Right hindlimb (tissue), 1 donor: ENCODE data around the gene SLC46A1.
A peak's percentile ranks its signal among the peaks of the same experiment; 100 is the strongest.
"Not testable (repeated sequence)": the region's sequence is repeated elsewhere in the genome, so short reads cannot be mapped to it uniquely, and the experiment has no call there.

Experiments used
- DNase-seq: peaks from one replicate; pipeline ENCODE4 v3.0.0-alpha.2; 2018

SLC46A1 gene

DNA sequence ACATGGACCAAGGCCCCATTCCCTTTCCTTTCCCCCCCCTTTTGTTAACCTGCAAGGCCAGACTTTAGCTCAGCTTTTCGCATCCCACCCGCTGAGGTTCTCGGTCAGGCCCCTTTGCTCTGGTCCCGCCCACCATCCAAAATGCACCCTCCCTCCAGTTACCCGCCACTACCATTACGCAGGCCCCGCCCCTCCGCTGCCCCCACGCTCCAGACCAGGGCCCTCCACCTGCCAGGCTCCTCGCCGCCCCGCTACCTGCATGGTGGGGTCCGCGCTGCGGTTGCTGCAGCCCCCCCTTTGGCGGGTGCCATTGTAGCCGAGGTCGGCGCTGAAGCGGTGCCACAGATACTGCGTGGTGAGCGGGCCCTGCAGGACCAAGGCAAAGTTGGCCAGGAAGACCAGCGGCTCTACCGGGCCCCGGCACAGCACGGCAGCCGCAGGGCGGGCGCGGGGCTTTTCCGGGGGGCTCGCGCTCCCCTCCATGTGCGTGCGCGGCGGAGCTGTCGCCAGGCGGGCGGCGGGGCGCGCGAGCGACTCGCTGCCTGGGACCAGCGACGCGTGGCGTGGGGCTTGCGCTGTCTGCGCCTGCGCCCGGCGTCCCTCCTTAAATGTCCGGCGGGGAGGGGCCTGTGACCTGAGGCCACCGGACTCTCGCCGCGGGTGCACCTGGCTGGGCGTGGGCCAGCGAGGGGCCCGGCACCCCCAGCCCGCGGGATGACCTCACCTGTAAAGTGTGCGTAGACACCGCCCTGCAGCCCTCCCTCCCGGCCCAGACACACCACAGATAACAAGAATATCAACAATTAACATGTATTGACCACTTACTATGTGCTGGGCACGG lies at the start of gene SLC46A1:
TSS of gene SLC46A1 (minus strand) at position 581 of the 841 bp plus-strand sequence. CDS start at position 483, 98 bp downstream.
- peak; percentile 79 for DNase-seq

- DNase-seq: no peak
Measured at GRCh38 chr17:28449859-28450258, 43.8 kb upstream of the SLC46A1 start.

DNA sequence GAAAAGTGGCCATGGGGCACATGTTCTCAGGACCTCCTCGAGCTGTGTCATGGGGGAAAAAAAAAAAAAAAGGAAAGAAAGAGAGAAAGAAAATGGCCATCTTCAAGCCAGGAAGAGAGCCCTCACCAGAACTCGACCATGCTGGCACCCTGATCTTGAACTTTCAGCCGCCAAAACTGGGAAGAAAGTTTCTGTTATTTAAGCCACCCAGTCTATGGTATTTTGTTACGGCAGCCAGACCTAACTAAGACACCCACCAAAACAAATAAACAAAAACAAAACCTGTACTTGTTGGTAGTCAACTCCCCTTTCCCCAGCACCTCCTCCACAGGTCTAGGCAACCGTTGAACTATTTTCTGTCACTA lies 41.4 kb upstream of the SLC46A1 start:
- no peak for DNase-seq

DNA sequence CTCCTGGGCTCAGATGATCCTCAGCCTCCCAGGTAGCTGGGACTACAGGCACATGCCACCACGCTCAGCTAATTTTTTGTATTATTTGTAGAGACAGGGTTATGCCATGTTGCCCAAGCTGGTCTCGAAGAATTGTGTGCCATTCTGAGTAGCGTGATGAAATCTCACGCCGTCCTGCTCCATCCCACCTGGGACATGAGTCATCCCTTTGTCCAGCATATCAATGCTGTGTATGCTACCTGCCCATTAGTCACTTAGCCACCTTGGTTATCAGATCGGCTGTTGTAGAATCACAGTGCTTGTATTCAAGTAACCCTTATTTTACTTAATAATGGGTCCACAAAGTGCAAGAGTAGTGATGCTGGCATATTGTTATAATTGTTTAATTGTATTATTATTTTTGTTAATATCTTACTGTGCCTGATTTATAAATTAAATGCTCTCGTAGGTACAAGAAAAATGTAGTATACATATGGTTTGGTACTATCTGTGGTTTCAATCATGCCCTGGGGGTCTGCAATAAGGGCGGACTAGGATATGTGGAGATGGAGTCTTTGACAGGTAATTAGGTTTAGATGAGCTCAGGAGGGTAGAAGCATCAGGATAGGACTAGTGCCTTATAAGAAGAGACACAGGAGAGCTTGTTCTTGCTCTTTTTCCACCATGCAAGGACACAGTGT lies 40.8 kb upstream of the SLC46A1 start:
- no peak for DNase-seq

GRCh38 chr17:28443901-28444638 lies 38.1 kb upstream of the SLC46A1 start:
- no peak for DNase-seq

GRCh38 chr17:28434326-28434725 lies 28.3 kb upstream of the SLC46A1 start:
- not testable (repeated sequence) for DNase-seq

GRCh38 chr17:28433721-28434120 lies 27.7 kb upstream of the SLC46A1 start:
- DNase-seq: no peak

DNA sequence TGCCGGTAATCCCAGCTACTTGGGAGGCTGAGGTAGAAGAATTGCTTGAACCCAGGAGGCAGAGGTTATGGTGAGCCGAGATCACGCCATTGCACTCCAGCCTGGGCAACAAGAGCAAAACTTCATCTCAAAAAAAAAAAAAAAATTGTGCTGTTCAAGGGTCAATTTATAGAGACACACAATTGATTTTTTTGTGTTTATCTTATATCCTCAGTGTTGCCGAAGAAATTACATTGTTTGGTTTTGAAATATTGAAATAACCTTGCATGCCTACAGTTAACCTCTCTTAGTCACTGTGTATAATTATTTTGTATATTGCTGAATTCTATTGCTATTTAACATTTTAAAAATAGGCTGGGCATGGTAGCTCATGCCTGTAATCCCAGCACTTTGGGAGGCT lies 22.0 kb upstream of the SLC46A1 start:
- not testable (repeated sequence) for DNase-seq

DNA sequence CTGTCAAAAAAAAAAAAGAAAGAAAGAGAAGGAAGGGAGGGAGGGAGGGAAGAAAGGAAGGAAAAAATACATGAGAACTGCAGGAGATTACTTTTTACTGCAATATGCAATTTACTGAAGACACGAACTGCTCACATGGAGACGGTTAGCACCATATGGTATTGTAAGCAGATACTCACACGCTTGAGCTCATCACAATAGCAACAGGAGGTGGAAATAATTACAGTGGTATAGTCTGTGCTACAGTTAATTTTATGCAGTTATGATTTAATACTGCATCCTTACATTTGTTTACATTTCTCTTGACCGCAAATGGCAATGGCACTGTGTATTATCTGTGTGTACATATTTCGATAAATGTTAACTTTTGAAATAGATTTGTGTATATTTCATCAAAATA lies 21.4 kb upstream of the SLC46A1 start:
- no peak for DNase-seq

DNA sequence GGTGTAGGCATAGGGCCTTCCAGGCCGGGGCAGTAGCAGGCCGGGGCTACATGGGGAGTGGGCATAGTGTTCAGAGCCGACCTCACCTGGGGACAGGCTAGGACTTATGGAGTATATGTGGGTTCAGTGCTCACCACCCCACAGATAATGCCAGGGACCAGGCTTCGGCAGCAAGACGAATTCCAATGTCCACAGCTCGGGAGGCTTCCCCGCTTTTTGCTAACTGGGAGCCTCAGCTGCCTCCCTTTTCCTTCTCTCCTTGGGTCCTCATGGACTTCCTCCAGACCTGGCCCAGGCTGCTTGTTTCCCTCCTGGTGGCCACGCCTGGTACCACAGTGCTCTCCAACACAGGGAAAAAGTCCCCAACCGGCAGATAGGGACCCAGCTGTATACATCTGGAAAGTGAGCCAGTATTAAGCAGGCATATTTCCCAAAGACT lies 20.1 kb upstream of the SLC46A1 start:
- DNase-seq: no peak

- no peak for DNase-seq
Measured at GRCh38 chr17:28425206-28425605, 19.2 kb upstream of the SLC46A1 start.

GRCh38 chr17:28421787-28422305 lies 15.8 kb upstream of the SLC46A1 start:
- no peak for DNase-seq

DNA sequence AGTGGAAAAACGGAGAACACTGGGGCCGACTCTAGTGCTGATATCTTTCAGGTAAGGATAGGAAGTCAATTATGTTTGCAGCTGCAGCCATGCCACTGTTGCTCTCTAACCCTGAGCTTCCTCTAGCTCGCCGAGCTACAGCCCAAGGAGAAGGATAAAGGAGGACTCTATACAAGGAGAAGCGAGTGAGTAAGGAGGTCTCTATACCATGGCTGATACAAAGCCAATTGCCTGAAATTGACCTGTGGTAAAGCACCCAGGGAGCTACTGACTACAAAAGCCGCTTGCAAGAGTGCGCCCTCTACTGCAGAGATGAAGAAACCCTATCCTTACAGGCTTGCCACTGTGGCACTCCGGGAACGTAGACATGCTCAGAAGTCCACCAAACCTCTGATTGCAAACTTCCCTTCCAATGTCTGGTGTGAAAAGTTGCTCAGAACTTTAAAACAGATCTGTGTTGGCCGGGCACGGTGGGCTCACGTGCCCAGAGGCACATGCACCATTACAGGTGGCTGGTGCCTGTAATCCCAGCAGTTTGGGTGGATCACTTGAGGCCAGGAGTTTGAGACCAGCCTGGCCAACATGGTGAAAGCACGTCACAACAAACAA lies 10.8 kb upstream of the SLC46A1 start:
- DNase-seq: no peak

- no peak for DNase-seq
Measured at GRCh38 chr17:28415886-28416285, 9.9 kb upstream of the SLC46A1 start.

DNA sequence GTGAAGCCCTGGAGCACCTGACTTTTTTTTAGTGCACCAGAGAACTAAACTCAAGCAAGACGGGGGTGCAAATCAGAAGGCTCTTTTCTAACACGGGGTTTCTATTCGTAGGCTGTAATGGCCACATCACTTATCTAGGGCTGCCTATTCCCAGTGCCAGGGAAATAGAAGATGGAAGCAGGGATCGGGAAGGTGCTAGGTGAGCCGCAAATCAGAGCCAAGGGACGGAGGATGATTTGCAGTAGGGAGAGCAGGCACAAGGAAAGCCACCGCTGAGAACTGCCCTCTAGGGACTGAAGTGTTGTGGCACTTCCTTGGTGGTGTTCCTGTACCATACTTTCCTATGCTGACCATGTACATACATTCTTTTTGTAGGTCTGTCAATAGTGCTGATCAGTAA lies 7.8 kb upstream of the SLC46A1 start:
- DNase-seq: no peak

DNA sequence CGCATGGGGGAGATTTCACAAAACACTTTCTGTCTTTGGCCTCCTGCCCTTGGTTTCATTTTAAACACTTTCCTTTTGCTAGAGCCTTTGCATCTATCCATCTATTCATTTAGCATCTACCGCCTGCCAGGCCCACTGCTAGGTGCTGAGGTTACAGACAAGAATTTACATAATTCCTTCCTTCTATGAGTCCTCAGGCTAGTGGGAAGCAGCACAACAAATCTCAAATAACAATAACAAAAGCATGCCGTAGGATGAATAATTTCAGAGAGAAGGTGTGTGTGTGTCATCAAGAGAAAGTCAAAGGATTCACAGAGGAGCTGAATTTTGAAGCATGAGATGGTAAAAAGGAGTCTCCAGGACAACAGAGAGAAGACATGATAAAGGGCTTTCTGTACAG lies 6.1 kb upstream of the SLC46A1 start:
- no peak for DNase-seq

- no peak for DNase-seq
Measured at GRCh38 chr17:28407974-28408306, 1.9 kb upstream of the SLC46A1 start.

- no peak for DNase-seq
Measured at GRCh38 chr17:28407130-28407973, 1.3 kb upstream of the SLC46A1 start.

- no peak for DNase-seq
Measured at GRCh38 chr17:28406473-28406814, 432 bp upstream of the SLC46A1 start.

DNA sequence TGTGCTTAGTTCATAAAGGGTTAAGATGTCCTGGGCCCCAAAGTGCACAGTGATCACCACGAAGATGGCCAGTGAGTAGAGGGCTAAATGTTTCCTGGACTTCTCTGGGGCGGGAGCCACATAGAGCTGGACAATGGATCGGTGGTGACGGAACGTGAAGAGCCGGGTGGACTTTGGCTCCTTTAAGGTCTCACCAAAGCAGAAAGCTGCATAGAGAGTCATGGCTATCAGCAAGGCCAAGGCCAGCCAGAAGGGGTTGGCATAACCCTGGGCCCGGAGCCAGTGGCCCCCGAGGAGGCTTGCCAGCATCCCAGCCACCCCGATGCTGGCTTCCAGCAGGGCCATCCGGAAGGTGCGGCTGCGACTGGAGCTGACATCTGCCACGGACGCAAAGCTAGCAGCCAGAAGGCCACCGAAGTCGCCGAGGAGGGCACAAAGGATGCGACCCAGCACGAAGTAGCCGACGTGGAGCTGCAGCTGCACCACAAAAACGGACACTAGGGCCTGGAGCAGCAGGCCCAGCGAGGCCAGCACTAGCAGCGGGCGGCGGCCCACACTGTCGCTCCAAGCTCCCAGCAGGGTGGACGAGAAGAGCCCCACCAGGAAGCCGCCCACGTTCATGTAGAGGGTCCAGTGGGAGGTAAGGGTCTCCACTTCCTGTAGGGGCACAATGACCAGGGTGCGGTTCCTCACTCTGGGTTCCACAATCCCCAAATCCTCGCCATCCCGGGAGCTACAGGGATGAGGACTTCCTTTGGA lies 1.0 kb downstream of the SLC46A1 start:
- DNase-seq: no peak

GRCh38 chr17:28404461-28404811 lies 1.6 kb downstream of the SLC46A1 start:
- DNase-seq: no peak

- DNase-seq: no peak
Measured at GRCh38 chr17:28404007-28404406, 2.0 kb downstream of the SLC46A1 start.
